OCI-LY7 (cell line): ENCODE data around the gene GSDME.

Experiments
- EZH2phosphoT487 ChIP-seq: fragments of 200-600 bp; sonication (generic); IDR thresholded peaks from 2 replicates; pipeline ENCODE4 v1.6.1; 2018; ENCODE audit warnings: low read depth, borderline replicate concordance, mild to moderate bottlenecking, mixed run types, antibody characterized with exemption, low read length, moderate library complexity, mixed read lengths
- TF ChIP-seq, protein P1 (sequence below): fragments of 200-600 bp; sonication (generic); conservative IDR thresholded peaks from 2 replicates; pipeline ENCODE4 v1.5.1; 2014; ENCODE audit warnings: mild to moderate bottlenecking, antibody characterized with exemption, low read length, moderate library complexity, mixed read lengths

DNA sequence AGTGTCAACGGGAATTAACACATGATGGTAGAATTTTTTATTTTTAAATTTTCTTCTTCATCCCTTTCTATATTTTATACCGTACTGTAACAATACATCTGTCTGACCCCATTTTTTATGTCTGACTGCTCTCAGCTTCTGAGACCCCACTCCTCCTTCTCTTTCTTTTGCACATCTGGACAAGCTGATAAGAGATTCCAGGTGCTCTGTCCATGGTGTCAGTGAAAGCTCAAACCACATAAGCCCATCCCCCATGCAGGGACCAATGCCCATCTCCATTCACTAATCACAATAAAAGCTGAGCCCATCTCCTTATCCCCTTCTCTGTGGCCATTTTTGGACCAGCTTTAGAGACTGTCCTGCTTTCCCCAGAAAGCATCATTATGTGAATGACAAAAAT, 8.7 kb downstream of the GSDME start:
- TF ChIP-seq, protein P1, sequence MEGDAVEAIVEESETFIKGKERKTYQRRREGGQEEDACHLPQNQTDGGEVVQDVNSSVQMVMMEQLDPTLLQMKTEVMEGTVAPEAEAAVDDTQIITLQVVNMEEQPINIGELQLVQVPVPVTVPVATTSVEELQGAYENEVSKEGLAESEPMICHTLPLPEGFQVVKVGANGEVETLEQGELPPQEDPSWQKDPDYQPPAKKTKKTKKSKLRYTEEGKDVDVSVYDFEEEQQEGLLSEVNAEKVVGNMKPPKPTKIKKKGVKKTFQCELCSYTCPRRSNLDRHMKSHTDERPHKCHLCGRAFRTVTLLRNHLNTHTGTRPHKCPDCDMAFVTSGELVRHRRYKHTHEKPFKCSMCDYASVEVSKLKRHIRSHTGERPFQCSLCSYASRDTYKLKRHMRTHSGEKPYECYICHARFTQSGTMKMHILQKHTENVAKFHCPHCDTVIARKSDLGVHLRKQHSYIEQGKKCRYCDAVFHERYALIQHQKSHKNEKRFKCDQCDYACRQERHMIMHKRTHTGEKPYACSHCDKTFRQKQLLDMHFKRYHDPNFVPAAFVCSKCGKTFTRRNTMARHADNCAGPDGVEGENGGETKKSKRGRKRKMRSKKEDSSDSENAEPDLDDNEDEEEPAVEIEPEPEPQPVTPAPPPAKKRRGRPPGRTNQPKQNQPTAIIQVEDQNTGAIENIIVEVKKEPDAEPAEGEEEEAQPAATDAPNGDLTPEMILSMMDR = no peak
- no peak for TF ChIP-seq EZH2phosphoT487
